GM12878 (cell line): ENCODE measurements around the gene SOCS1. TPM values are rescaled to one million over a fixed set of nuclear protein-coding genes. Genes with fewer than 3 reads are reported as not detected.

ENCODE experiments used
- ATF7 ChIP-seq: fragments of 450-650 bp; IDR thresholded peaks from 2 replicates; pipeline ENCODE4 v1.6.1; 2016; ENCODE audit warnings: low read depth, mild to moderate bottlenecking
- CTCF ChIP-seq, 3 experiments: IDR thresholded peaks in 2 of 3; conservative IDR thresholded peaks in 1 of 3; 2 replicates each; pipeline ENCODE4 v1.5.1; 2011; ENCODE audit warnings: low read depth in 3 of 3, low read length in 3 of 3, mild to moderate bottlenecking in 3 of 3, control low read depth in 2 of 3, moderate library complexity in 2 of 3, inconsistent platforms in 1 of 3, mixed read lengths in 1 of 3; ENCODE audit not compliant: control insufficient read depth in 2 of 3, insufficient read depth in 1 of 3; ENCODE audit errors: extremely low read depth in 1 of 3
- ELK1 ChIP-seq: IDR thresholded peaks from 2 replicates; pipeline ENCODE4 v1.6.1; 2012; ENCODE audit warnings: low read depth, low read length, improper control_type of control experiment
- ETV6 ChIP-seq, 2 experiments: fragments of 450-650 bp in 1 of 2; IDR thresholded peaks in 1 of 2; conservative IDR thresholded peaks in 1 of 2; 2 replicates each; pipeline ENCODE4 v1.6.1; 2014; ENCODE audit warnings: antibody characterized with exemption in 1 of 2, borderline replicate concordance in 1 of 2, low read depth in 1 of 2, mild to moderate bottlenecking in 1 of 2, moderate library complexity in 1 of 2
- GATAD2B ChIP-seq: fragments of 450-650 bp; conservative IDR thresholded peaks from 2 replicates; pipeline ENCODE4 v1.6.1; 2017; ENCODE audit warnings: low read depth, mild to moderate bottlenecking, moderate library complexity
- IKZF2 ChIP-seq, 2 experiments: fragments of 450-650 bp; IDR thresholded peaks; 2 replicates each; pipeline ENCODE4 v1.6.1; 2017; ENCODE audit warnings: mild to moderate bottlenecking in 2 of 2, moderate library complexity in 2 of 2
- LARP7 ChIP-seq: fragments of 450-650 bp; IDR thresholded peaks from 2 replicates; pipeline ENCODE4 v1.6.1; 2017; ENCODE audit warnings: mild to moderate bottlenecking
- MAX ChIP-seq: IDR thresholded peaks from 2 replicates; pipeline ENCODE4 v1.6.1; 2012; ENCODE audit warnings: low read depth, low read length, improper control_type of control experiment
- NRF1 ChIP-seq: conservative IDR thresholded peaks from 2 replicates; pipeline ENCODE4 v1.6.1; 2011; ENCODE audit warnings: mild to moderate bottlenecking, low read depth, low read length, improper control_type of control experiment
- PML ChIP-seq: IDR thresholded peaks from 2 replicates; pipeline ENCODE4 v1.6.1; 2012; ENCODE audit warnings: low read length, inconsistent platforms
- SMARCA5 ChIP-seq: fragments of 450-650 bp; IDR thresholded peaks from 2 replicates; pipeline ENCODE4 v1.6.1; 2017; ENCODE audit warnings: mild to moderate bottlenecking
- SMC3 ChIP-seq: IDR thresholded peaks from 2 replicates; pipeline ENCODE4 v1.6.1; 2011; ENCODE audit warnings: low read length, improper control_type of control experiment, borderline replicate concordance
- TARDBP ChIP-seq: IDR thresholded peaks from 2 replicates; pipeline ENCODE4 v1.6.1; 2016; ENCODE audit warnings: borderline replicate concordance
- TCF12 ChIP-seq: IDR thresholded peaks from 2 replicates; pipeline ENCODE4 v1.6.1; 2011; ENCODE audit warnings: low read depth, mild to moderate bottlenecking, low read length
- ZSCAN29 ChIP-seq: fragments of 450-650 bp; IDR thresholded peaks from 2 replicates; pipeline ENCODE4 v1.6.1; 2017; ENCODE audit warnings: mild to moderate bottlenecking, moderate library complexity
- polyA plus RNA-seq, 11 experiments: library from polyadenylated mRNA; depleted of rRNA in 4 of 11; unstranded in 6 of 11; stranded (reverse) in 5 of 11; fragments of >200 nt; fragmentation: Nextera tagmentation in 4 of 11; fragmentation: Illumina TruSeq in 1 of 11; extraction: Ambion mirVana in 4 of 11; extraction: Trizol in 1 of 11; gene quantifications; 1 replicate in 1 of 11; 2 replicates in 10 of 11; pipeline versions ENCODE4 v1.2.1 to v1.2.3, GENCODE V29; 2011 to 2016; ENCODE audit warnings: inconsistent platforms in 2 of 11, missing spikeins in 2 of 11, low read depth in 1 of 11
- total RNA-seq, 4 experiments: library from RNA; depleted of rRNA in 3 of 4; stranded (reverse); fragments of >200 nt in 3 of 4; fragmentation: Illumina TruSeq in 1 of 4; extraction: Trizol in 1 of 4; gene quantifications; 2 replicates each; pipeline versions ENCODE4 v1.2.1 to v1.2.3, GENCODE V29; 2013 to 2021
- TF ChIP-seq, protein P1 (sequence below): fragments of 450-650 bp; IDR thresholded peaks from 2 replicates; pipeline ENCODE4 v1.6.1; 2018; ENCODE audit warnings: borderline replicate concordance, mild to moderate bottlenecking; ENCODE audit not compliant: partially characterized antibody
- TF ChIP-seq, protein P2 (sequence below): fragments of 450-650 bp; IDR thresholded peaks from 2 replicates; pipeline ENCODE4 v1.6.1; 2017; ENCODE audit warnings: mild to moderate bottlenecking, moderate library complexity

The SOCS1 gene
- total and polyA plus RNA-seq, 10 of the 15 experiments (the other 5 are each of a cell fraction or from before 2014, with no cell fraction given): 0.42 to 39.8 (median 11.2) TPM

- TF ChIP-seq, protein P1, sequence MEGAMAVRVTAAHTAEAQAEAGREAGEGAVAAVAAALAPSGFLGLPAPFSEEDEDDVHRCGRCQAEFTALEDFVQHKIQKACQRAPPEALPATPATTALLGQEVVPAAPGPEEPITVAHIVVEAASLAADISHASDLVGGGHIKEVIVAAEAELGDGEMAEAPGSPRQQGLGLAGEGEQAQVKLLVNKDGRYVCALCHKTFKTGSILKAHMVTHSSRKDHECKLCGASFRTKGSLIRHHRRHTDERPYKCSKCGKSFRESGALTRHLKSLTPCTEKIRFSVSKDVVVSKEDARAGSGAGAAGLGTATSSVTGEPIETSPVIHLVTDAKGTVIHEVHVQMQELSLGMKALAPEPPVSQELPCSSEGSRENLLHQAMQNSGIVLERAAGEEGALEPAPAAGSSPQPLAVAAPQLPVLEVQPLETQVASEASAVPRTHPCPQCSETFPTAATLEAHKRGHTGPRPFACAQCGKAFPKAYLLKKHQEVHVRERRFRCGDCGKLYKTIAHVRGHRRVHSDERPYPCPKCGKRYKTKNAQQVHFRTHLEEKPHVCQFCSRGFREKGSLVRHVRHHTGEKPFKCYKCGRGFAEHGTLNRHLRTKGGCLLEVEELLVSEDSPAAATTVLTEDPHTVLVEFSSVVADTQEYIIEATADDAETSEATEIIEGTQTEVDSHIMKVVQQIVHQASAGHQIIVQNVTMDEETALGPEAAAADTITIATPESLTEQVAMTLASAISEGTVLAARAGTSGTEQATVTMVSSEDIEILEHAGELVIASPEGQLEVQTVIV: no peak
- TF ChIP-seq LARP7 (peak; percentile 89; the same call in 1 of the 2 replicates), TARDBP (no peak), CTCF (IDR thresholded peaks at IDR 0.05 in 2 of 3, conservative IDR thresholded peaks at IDR 0.05 in 1 of 3; ENCODE audit: control insufficient read depth in 2 of 3, extremely low read depth in 1 of 3, insufficient read depth in 1 of 3, low read depth in 3 of 3, low read length in 3 of 3) (peak in 2 of 3 experiments; percentile 23 to 42; a peak in 2 of 6 replicates), PML (no peak), GATAD2B (peak; percentile 43; the same call in 1 of the 2 replicates), SMARCA5 (peak; percentile 58; the same call in 1 of the 2 replicates), IKZF2 (IDR thresholded peaks at IDR 0.05) (0 out of 4 replicates have a peak, but pooled peaks of 1 of the 2 experiments have one; percentile 12), TCF12 (no peak), ETV6 (conservative IDR thresholded peaks at IDR 0.05 in 1 of 2, IDR thresholded peaks at IDR 0.05 in 1 of 2; ENCODE audit: borderline replicate concordance in 1 of 2, low read depth in 1 of 2) (0 out of 4 replicates have a peak, but pooled peaks of 1 of the 2 experiments have one; percentile 22), NRF1 (no peak), ELK1 (no peak), ZSCAN29 (no peak), MAX (peak; percentile 82), ATF7 (no peak), SMC3 (peak; percentile 19; the same call in 1 of the 2 replicates)
- TF ChIP-seq, protein P2, sequence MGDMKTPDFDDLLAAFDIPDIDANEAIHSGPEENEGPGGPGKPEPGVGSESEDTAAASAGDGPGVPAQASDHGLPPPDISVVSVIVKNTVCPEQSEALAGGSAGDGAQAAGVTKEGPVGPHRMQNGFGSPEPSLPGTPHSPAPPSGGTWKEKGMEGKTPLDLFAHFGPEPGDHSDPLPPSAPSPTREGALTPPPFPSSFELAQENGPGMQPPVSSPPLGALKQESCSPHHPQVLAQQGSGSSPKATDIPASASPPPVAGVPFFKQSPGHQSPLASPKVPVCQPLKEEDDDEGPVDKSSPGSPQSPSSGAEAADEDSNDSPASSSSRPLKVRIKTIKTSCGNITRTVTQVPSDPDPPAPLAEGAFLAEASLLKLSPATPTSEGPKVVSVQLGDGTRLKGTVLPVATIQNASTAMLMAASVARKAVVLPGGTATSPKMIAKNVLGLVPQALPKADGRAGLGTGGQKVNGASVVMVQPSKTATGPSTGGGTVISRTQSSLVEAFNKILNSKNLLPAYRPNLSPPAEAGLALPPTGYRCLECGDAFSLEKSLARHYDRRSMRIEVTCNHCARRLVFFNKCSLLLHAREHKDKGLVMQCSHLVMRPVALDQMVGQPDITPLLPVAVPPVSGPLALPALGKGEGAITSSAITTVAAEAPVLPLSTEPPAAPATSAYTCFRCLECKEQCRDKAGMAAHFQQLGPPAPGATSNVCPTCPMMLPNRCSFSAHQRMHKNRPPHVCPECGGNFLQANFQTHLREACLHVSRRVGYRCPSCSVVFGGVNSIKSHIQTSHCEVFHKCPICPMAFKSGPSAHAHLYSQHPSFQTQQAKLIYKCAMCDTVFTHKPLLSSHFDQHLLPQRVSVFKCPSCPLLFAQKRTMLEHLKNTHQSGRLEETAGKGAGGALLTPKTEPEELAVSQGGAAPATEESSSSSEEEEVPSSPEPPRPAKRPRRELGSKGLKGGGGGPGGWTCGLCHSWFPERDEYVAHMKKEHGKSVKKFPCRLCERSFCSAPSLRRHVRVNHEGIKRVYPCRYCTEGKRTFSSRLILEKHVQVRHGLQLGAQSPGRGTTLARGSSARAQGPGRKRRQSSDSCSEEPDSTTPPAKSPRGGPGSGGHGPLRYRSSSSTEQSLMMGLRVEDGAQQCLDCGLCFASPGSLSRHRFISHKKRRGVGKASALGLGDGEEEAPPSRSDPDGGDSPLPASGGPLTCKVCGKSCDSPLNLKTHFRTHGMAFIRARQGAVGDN: peak; percentile 86
Observed at GRCh38 chr16:11254913-11255736, 879 bp downstream of the SOCS1 start (continued).
